ENCODE results near the gene C2CD5. TPM values are rescaled to one million over a fixed set of nuclear protein-coding genes. Genes with fewer than 3 reads are reported as not detected.
"Not testable (repeated sequence)": the region's sequence is repeated elsewhere in the genome, so short reads cannot be mapped to it uniquely, and the experiment has no call there.

Gene C2CD5
- total RNA-seq, 2 donors from 2014 or later: 10.9 to 15.1 TPM

GRCh38 chr12:22453511-22453910 is 90.8 kb downstream of the C2CD5 start:
- H3K4me1 ChIP-seq: no peaks in the 10 kb centered on the region
- peaks cover 7% of the 10 kb centered on the region for H3K36me3 ChIP-seq
- H3K27me3 ChIP-seq: no peaks in the 10 kb centered on the region
- H3K9me3 ChIP-seq: no peaks in the 10 kb centered on the region
- no peak overlapping the region for H3K4me3 ChIP-seq
- no peak for DNase-seq (ENCODE audit: low spot score)
- no peak for TF ChIP-seq CTCF (IDR thresholded peaks at IDR 0.05)
- no peak overlapping the region for H3K27ac ChIP-seq

- H3K27me3 ChIP-seq: no peaks in the 10 kb centered on the region
- peaks cover 0 to 7% of the 10 kb centered on the region in 2 donors for H3K4me1 ChIP-seq
- no peak for DNase-seq (ENCODE audit: low spot score)
- TF ChIP-seq CTCF (IDR thresholded peaks at IDR 0.05): no peak
- H3K9me3 ChIP-seq: no peaks in the 10 kb centered on the region
- no peaks in the 10 kb centered on the region for H3K36me3 ChIP-seq
- no peak overlapping the region for H3K27ac ChIP-seq
- no peak overlapping the region for H3K4me3 ChIP-seq
Measured at GRCh38 chr12:22447223-22447622, 97.1 kb downstream of the C2CD5 start.

- not testable (repeated sequence) for H3K4me3 ChIP-seq; H3K9me3 ChIP-seq; DNase-seq (ENCODE audit: low spot score); H3K4me1 ChIP-seq; H3K27ac ChIP-seq; H3K36me3 ChIP-seq; H3K27me3 ChIP-seq
Measured at GRCh38 chr12:22444317-22444665, 100.1 kb downstream of the C2CD5 start.

- DNase-seq (ENCODE audit: low spot score): peak; percentile 73
- Histone ChIP-seq H3K4me1 (peaks cover 0 to 7% of the 10 kb centered on the region in 2 donors), H3K27me3 (no peaks in the 10 kb centered on the region), H3K4me3 (no peak overlapping the region), H3K9me3 (no peaks in the 10 kb centered on the region), H3K27ac (no peak overlapping the region), H3K36me3 (no peaks in the 10 kb centered on the region)
- TF ChIP-seq CTCF (IDR thresholded peaks at IDR 0.05): peak; percentile 58 to 78
Measured at GRCh38 chr12:22443379-22444316, 100.7 kb downstream of the C2CD5 start.

- TF ChIP-seq CTCF (IDR thresholded peaks at IDR 0.05): no peak
- Histone ChIP-seq H3K4me1 (no peaks in the 10 kb centered on the region), H3K27ac (peak overlapping the region in 1 of 2 donors; percentile 20), H3K9me3 (no peaks in the 10 kb centered on the region), H3K4me3 (no peak overlapping the region), H3K36me3 (no peaks in the 10 kb centered on the region), H3K27me3 (no peaks in the 10 kb centered on the region)
- DNase-seq (ENCODE audit: low spot score): no peak
Measured at GRCh38 chr12:22437031-22437806, 107.1 kb downstream of the C2CD5 start.

GRCh38 chr12:22435583-22435982 is 108.8 kb downstream of the C2CD5 start:
- no peaks in the 10 kb centered on the region for H3K36me3 ChIP-seq
- no peaks in the 10 kb centered on the region for H3K9me3 ChIP-seq
- no peak for DNase-seq (ENCODE audit: low spot score)
- no peak overlapping the region for H3K4me3 ChIP-seq
- H3K4me1 ChIP-seq: no peaks in the 10 kb centered on the region
- no peaks in the 10 kb centered on the region for H3K27me3 ChIP-seq
- no peak overlapping the region for H3K27ac ChIP-seq
- TF ChIP-seq CTCF (IDR thresholded peaks at IDR 0.05): no peak
